A673 (cell line): Measurements from ENCODE around the gene NDUFB10.

ENCODE experiments used
- CTCF ChIP-seq: fragments of 300-800, 200-600 bp; sonication (generic); conservative IDR thresholded peaks from 2 replicates; pipeline ENCODE4 v1.5.1; 2017; ENCODE audit warnings: low read depth, mild to moderate bottlenecking, antibody characterized with exemption, low read length, moderate library complexity, mixed read lengths
- EZH2 ChIP-seq: fragments of 200-600 bp; sonication (generic); IDR thresholded peaks from 2 replicates; pipeline ENCODE4 v1.6.1; 2017; ENCODE audit warnings: borderline replicate concordance, low read depth, mild to moderate bottlenecking, mixed read lengths, antibody characterized with exemption, low read length; ENCODE audit not compliant: poor library complexity, severe bottlenecking

DNA sequence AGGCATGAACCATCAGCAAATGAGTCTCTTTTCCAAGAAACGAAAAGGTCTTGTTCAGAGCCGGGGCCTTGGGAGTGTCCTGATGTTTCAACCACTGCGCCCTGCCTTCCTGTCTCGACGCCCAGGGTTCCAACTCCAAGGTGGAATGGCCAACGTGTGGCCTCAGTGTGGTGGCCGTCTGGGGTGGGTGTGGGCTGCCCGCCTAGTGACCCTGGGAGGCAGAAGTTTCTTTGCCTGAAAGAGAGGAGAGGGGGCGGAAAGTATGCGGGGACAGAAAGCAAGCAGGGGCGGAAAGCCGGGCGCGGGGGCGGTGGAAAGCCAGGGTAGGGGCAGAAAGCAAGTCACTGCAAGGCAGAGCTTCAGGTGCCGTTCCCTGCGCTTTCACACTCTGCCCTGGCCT lies 20.4 kb upstream of the NDUFB10 start:
- no peak for TF ChIP-seq EZH2
- TF ChIP-seq CTCF, result no peak
